Stomach smooth muscle (tissue), 2 donors: ENCODE data around the gene PPFIA4.

Source experiments
- H3K27ac ChIP-seq: one replicate; pipeline ENCODE4 v1.7.0; 2013; ENCODE audit warnings: mild to moderate bottlenecking, low read length, inconsistent platforms
- H3K27me3 ChIP-seq, 2 donors: one replicate each; pipeline ENCODE4 v1.7.0; 2013; ENCODE audit warnings: low read length in 2 of 2; ENCODE audit not compliant: insufficient read depth in 2 of 2, control insufficient read depth in 1 of 2
- H3K36me3 ChIP-seq, 2 donors: one replicate each; pipeline ENCODE4 v1.7.0; 2013; ENCODE audit warnings: low read length in 2 of 2; ENCODE audit not compliant: control insufficient read depth in 2 of 2, insufficient read depth in 2 of 2
- H3K4me1 ChIP-seq: one replicate; pipeline ENCODE4 v1.7.0; 2013; ENCODE audit warnings: low read length; ENCODE audit not compliant: control insufficient read depth, insufficient read depth
- H3K4me3 ChIP-seq, 2 donors: one replicate each; pipeline ENCODE4 v1.7.0; 2013; ENCODE audit warnings: low read length in 2 of 2
- H3K9ac ChIP-seq, 2 donors: one replicate each; pipeline ENCODE4 v1.7.0; 2013; ENCODE audit warnings: low read length in 2 of 2, mild to moderate bottlenecking in 1 of 2
- H3K9me3 ChIP-seq, 2 donors: one replicate each; pipeline ENCODE4 v1.7.0; 2013; ENCODE audit warnings: low read length in 2 of 2; ENCODE audit not compliant: control insufficient read depth in 2 of 2
- donor health status: healthy.
- donor health status: Pancreatic carcinoma.

The PPFIA4 gene

GRCh38 chr1:203063287-203063686 lies 37.0 kb downstream of the PPFIA4 start:
- Histone ChIP-seq H3K9me3 (no peaks in the 10 kb centered on the region), H3K9ac (no peak overlapping the region), H3K27ac (no peak overlapping the region), H3K4me1 (peaks cover 9% of the 10 kb centered on the region), H3K4me3 (no peak overlapping the region), H3K36me3 (no peaks in the 10 kb centered on the region), H3K27me3 (no peaks in the 10 kb centered on the region)

GRCh38 chr1:203065191-203065590 lies 38.9 kb downstream of the PPFIA4 start:
- Histone ChIP-seq H3K36me3 (no peaks in the 10 kb centered on the region), H3K27me3 (no peaks in the 10 kb centered on the region), H3K4me3 (no peak overlapping the region), H3K4me1 (peaks cover 16% of the 10 kb centered on the region), H3K27ac (no peak overlapping the region), H3K9me3 (no peaks in the 10 kb centered on the region), H3K9ac (no peak overlapping the region)

GRCh38 chr1:203065986-203066385 lies 39.7 kb downstream of the PPFIA4 start:
- H3K36me3 ChIP-seq: no peaks in the 10 kb centered on the region
- H3K4me1 ChIP-seq: peaks cover 16% of the 10 kb centered on the region
- no peak overlapping the region for H3K27ac ChIP-seq
- H3K9me3 ChIP-seq: no peaks in the 10 kb centered on the region
- no peaks in the 10 kb centered on the region for H3K27me3 ChIP-seq
- no peak overlapping the region for H3K4me3 ChIP-seq
- no peak overlapping the region for H3K9ac ChIP-seq

DNA sequence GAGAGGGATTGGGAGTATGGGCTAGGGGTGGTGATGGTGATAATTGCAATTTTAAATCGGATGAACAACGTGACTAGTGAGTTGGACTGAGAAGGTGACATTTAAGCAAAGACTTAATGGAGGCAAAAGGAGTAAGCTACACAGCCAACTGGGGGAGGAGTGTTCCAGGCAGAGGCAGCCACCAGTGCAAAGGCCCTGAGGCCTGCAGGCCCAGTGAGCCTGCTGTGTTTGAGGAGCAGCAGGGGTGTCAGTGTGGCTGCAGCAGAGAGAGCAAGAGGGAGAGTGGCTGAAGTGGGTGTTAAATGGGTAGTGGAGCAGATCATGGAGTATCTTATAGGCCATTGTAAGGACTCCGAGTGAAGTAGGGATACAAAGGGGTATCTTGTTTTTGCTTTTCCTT lies 40.7 kb downstream of the PPFIA4 start:
- Histone ChIP-seq H3K27me3 (no peaks in the 10 kb centered on the region), H3K27ac (no peak overlapping the region), H3K4me3 (no peak overlapping the region), H3K4me1 (peaks cover 16% of the 10 kb centered on the region), H3K36me3 (no peaks in the 10 kb centered on the region), H3K9me3 (no peaks in the 10 kb centered on the region), H3K9ac (no peak overlapping the region)

GRCh38 chr1:203069030-203069747 lies 42.9 kb downstream of the PPFIA4 start:
- Histone ChIP-seq H3K27ac (peak overlapping the region; percentile 1), H3K36me3 (no peaks in the 10 kb centered on the region), H3K9ac (peak overlapping the region in 1 of 2 donors; percentile 47), H3K4me1 (peaks cover 16% of the 10 kb centered on the region), H3K27me3 (no peaks in the 10 kb centered on the region), H3K4me3 (peak overlapping the region in 1 of 2 donors; percentile 20), H3K9me3 (no peaks in the 10 kb centered on the region)

DNA sequence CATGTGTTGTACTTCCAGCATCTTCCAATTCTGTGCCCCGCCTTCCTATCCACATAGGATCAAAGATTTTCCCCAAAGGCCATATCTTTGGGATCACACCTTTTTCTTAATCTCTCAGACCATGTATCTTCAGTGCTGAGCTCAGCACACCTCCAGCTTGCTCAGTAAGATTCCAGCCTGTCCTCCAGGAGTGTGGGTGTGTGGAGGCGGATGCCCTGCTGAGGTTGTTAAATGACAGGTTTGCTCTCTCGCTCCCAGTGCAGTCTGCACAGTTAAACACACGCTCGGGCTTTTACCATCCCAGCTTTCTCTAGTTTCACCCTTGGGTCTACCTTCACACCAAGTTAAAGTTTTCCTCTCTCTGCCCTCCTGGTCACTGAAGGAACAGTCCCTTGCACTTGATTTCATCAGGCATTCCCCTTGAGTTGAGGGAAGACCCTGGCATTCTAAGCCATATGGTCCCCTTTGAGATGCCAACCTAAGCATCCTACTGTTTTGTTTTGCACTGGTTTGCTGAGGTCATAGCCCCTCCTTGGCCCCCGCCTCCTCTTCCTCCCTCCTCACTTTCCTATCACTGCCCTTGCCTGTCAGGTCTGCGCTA lies 45.8 kb downstream of the PPFIA4 start:
- Histone ChIP-seq H3K9ac (no peak overlapping the region), H3K27me3 (peaks cover 4 to 7% of the 10 kb centered on the region in 2 donors), H3K9me3 (no peaks in the 10 kb centered on the region), H3K27ac (no peak overlapping the region), H3K36me3 (no peaks in the 10 kb centered on the region), H3K4me3 (no peak overlapping the region), H3K4me1 (peaks cover 22% of the 10 kb centered on the region)

- Histone ChIP-seq H3K9ac (no peak overlapping the region), H3K4me1 (peaks cover 17% of the 10 kb centered on the region), H3K27ac (no peak overlapping the region)
Observed at GRCh38 chr1:203072911-203073310, 46.6 kb downstream of the PPFIA4 start.

DNA sequence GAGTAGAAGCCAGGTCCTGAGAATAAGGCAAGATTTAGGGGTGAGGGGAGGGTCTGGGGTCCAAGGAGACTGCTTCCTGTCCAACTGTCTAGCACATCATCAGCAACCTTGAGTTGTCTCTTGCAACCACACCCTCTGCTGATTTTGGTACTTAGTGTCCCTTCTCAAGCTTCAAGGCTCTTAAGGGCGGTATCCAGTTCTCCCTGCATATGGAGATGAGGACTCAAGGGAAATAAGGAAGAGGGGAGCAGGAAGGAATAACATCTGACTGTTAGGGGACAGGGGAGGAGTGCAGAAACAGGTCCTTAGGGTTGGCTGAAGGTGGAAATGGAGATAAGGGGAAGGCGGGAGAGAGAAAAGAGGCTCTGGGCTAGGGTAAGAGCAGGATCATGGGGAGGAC lies 47.2 kb downstream of the PPFIA4 start:
- no peak overlapping the region for H3K27ac ChIP-seq
- no peaks in the 10 kb centered on the region for H3K9me3 ChIP-seq
- H3K27me3 ChIP-seq: peaks cover 4 to 7% of the 10 kb centered on the region in 2 donors

More at GRCh38 chr1:203072911-203073310, 46.6 kb downstream of the PPFIA4 start:
- peaks cover 4 to 7% of the 10 kb centered on the region in 2 donors for H3K27me3 ChIP-seq
- H3K9me3 ChIP-seq: no peaks in the 10 kb centered on the region
- H3K4me3 ChIP-seq: no peak overlapping the region
- no peaks in the 10 kb centered on the region for H3K36me3 ChIP-seq

GRCh38 chr1:203074610-203075009 lies 48.3 kb downstream of the PPFIA4 start:
- H3K27ac ChIP-seq: no peak overlapping the region
- no peak overlapping the region for H3K9ac ChIP-seq
- no peaks in the 10 kb centered on the region for H3K36me3 ChIP-seq

More for the DNA sequence above, 47.2 kb downstream of the PPFIA4 start:
- Histone ChIP-seq H3K4me3 (no peak overlapping the region), H3K36me3 (no peaks in the 10 kb centered on the region), H3K9ac (no peak overlapping the region), H3K4me1 (peaks cover 12% of the 10 kb centered on the region)

DNA sequence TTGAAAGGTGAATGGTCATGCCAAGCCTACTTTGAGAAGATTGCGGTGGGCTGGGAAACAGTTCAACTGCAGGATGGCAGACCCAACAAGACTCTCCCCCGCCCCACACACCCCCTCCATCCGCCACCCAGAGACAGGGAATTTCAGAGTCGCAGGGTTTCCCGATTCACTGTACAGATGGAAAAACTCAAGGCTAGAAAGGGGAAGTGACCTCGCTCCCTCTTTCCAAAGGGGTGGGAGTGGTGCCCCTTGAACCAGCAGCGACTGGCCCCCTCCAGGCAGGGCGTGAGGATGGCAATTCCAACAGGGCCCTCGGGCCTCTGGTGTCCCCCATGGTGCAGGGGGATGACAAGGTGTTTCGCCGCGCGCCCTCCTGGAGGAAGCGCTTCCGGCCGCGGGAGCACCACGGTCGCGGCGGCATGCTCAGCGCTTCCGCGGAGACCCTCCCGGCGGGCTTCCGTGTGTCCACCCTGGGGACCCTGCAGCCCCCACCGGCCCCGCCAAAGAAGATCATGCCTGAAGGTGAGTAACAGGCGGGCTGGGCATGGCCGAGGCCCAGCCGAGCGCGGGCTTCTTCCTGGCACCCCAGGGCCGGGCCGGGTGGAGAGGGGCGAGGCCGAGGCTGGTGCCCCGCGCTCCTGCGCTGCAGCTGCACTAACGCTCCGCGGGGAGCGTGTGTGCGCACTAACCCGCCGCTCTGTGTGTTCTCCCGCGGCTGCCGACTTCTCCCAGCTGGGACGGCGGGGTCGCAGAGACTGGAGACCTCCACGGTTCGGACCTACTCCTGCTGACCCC lies 49.1 kb downstream of the PPFIA4 start:
- no peak overlapping the region for H3K9ac ChIP-seq
- no peaks in the 10 kb centered on the region for H3K9me3 ChIP-seq
- H3K27ac ChIP-seq: no peak overlapping the region
- H3K27me3 ChIP-seq: peaks cover 4 to 10% of the 10 kb centered on the region in 2 donors
- peak overlapping the region in 1 of 2 donors; percentile 35 for H3K4me3 ChIP-seq
- peaks cover 6% of the 10 kb centered on the region for H3K4me1 ChIP-seq
- H3K36me3 ChIP-seq: no peaks in the 10 kb centered on the region

More at GRCh38 chr1:203074610-203075009, 48.3 kb downstream of the PPFIA4 start:
- H3K27me3 ChIP-seq: peaks cover 4 to 7% of the 10 kb centered on the region in 2 donors
- no peaks in the 10 kb centered on the region for H3K9me3 ChIP-seq
- no peak overlapping the region for H3K4me3 ChIP-seq
- peaks cover 6% of the 10 kb centered on the region for H3K4me1 ChIP-seq
